Astrocyte of the spinal cord (primary cell): ENCODE results near the gene OSBPL9.

Experiments used
- DNase-seq: peaks from one replicate; pipeline ENCODE4 v3.0.0; 2011; ENCODE audit warnings: low read depth, low spot score
- H3K4me3 ChIP-seq: 2 replicates; pipeline ENCODE4 v1.5.1; 2011; ENCODE audit warnings: low read depth, mild to moderate bottlenecking, low read length, moderate library complexity
- CTCF ChIP-seq: IDR thresholded peaks from 2 replicates; pipeline ENCODE4 v1.5.1; 2012; ENCODE audit warnings: low read depth, mild to moderate bottlenecking, low read length, inconsistent platforms
- in situ Hi-C: cut with HindIII; loops from 2 replicates; pipeline ENCODE4 v1.10.0; 2017; ENCODE audit warnings: low sequenced_read_pairs

The OSBPL9 gene

GRCh38 chr1:51630922-51631321, 14.0 kb downstream of the OSBPL9 start:
- in situ Hi-C loops = no loop called here
- no peak overlapping the region for H3K4me3 ChIP-seq
- no peak for TF ChIP-seq CTCF
- DNase-seq = no peak

- no peak for DNase-seq
- in situ Hi-C loops = no loop called here
- no peak overlapping the region for H3K4me3 ChIP-seq
- TF ChIP-seq CTCF = no peak
Measured at GRCh38 chr1:51631747-51632146, 14.9 kb downstream of the OSBPL9 start.

GRCh38 chr1:51634618-51635017, 17.7 kb downstream of the OSBPL9 start:
- no peak for TF ChIP-seq CTCF
- no peak overlapping the region for H3K4me3 ChIP-seq
- no peak for DNase-seq
- in situ Hi-C loops = no loop called here

- no peak for TF ChIP-seq CTCF
- in situ Hi-C loops = no loop called here
- no peak for DNase-seq
- no peak overlapping the region for H3K4me3 ChIP-seq
Measured at GRCh38 chr1:51635615-51636014, 18.7 kb downstream of the OSBPL9 start.

GRCh38 chr1:51636191-51636590, 19.3 kb downstream of the OSBPL9 start:
- in situ Hi-C loops = no loop called here
- DNase-seq = no peak

GRCh38 chr1:51636764-51637522, 20.1 kb downstream of the OSBPL9 start:
- no peak for TF ChIP-seq CTCF
- in situ Hi-C loops = no loop called here
- peak; percentile 87 for DNase-seq
- H3K4me3 ChIP-seq = no peak overlapping the region

More at GRCh38 chr1:51636191-51636590, 19.3 kb downstream of the OSBPL9 start:
- no peak for TF ChIP-seq CTCF
- no peak overlapping the region for H3K4me3 ChIP-seq
